EH (cell line): Measurements from ENCODE around the gene BGLAP.

Source experiments
- DNase-seq: peaks from one replicate; pipeline ENCODE4 v3.0.0-alpha.2; 2015; ENCODE audit warnings: low read depth

Gene BGLAP

DNA sequence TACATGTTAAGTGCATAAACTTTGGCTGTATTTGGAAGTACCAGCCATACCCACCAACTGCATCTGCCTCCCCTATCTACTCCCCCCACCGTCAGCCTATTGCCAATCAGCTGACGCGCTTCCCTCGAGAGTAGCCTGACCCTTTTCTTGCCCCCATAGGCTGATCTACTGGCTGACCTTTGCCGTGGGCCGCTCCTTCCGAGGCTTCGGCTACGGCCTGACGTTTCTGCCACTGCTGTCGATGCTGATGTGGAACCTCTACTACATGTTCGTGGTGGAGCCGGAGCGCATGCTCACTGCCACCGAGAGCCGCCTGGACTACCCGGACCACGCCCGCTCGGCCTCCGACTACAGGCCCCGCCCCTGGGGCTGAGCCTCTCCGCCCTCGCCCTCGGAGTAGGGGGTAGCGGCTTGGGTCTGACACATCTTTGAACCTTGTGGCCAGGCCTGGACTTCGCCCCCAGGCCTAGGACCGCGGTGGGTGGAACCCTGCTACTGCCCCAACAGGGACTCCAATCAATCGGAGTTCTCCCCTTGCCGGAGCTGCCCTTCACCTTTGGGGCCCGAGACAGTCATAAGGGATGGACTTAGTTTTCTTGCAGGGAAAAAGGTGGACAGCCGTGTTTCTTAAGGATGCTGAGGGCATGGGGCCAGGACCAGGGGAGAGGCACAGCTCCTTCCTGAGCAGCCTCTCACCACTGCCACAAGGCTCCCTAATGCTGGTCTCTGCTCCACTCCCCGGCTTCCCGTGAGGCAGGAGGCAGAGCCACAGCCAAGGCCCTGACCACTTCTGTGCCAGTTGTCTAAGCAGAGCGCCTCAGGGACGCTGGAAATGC, 49.5 kb downstream of the BGLAP start:
- DNase-seq: peak; percentile 86
